Stimulated activated naive CD4-positive, alpha-beta T cell treated with Interleukin-2 at 50 U/mL for 16 hours (primary cell): ENCODE data around the gene KCNIP4.

Experiments
- DNase-seq: peaks from one replicate; lab custom pipeline; 2025; lab: John Stamatoyannopoulos, UW

Gene KCNIP4

DNA sequence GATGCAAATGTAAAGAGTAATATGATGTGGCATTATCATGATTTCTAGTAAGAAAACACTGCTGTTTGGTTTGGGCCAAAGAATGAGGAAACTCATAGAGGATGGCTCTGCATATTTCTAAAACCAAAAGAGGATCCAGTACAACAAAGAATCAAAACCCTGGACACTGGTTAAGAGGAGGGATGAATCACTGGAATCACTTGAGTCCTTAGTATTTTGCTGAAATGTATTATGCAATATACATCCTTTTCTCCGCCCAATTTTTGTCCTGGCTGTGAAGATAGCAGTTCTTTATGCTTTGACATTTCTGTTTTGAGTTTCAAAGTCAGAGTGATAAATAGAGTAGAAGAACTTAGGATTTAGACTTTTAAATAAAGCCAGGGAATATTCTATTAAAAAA is 902.4 kb downstream of the KCNIP4 start:
- no peak for DNase-seq

DNA sequence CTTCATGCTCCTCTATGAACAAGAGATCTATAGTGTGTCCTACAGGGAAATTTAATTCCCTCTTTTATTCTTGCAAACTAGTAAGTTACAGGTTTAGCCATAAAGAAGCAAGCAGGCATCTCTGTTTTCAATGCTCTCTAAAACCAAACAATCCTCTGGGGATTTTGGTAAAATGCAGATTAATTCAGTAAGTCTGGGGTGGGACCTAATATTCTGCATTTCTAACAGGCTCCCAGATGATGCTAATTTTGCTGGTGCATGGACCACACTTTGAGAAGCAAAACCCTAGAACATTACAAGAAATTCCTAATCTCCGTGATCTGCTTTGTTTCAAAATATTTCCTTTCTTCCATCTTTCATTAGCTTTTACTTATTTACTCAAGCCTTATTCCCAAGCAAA is 903.5 kb downstream of the KCNIP4 start:
- no peak for DNase-seq

DNA sequence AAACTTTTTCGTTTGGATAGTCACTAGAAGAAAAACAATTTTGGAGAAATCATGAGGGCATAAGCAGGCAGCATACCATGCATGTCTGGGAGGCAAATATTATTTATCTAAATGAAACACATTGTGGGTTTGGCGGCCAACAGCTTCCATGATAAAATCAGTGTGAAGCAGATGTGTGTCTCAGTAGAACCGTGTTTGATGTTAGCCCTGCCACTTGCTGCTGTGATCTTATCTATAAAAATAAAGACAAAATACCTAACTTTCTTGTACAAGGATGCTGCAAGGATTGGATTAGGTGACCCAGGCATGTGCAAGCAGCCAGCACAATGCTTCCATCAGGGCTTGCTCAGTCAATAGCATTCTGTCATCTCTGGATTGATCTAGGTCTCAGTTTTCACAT is 906.9 kb downstream of the KCNIP4 start:
- no peak for DNase-seq

DNA sequence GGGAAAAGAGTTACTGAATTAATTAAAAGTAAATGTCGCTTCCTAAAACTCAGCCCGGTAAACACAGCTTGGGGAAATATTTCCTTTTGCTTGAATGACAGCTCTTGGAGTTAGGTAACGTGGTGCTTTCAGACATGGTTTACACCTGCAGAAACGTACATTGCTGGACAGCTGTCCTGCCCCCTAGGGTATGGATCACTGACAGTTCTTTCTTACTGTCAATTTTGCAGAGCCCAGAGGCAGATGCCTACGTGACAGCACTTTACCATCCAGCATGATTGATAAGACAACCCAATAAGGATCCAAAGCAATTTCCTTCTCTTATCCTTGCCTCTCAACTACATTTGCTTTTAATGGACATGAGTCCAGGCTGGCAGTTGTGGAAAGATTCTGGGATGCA is 913.8 kb downstream of the KCNIP4 start:
- no peak for DNase-seq

DNA sequence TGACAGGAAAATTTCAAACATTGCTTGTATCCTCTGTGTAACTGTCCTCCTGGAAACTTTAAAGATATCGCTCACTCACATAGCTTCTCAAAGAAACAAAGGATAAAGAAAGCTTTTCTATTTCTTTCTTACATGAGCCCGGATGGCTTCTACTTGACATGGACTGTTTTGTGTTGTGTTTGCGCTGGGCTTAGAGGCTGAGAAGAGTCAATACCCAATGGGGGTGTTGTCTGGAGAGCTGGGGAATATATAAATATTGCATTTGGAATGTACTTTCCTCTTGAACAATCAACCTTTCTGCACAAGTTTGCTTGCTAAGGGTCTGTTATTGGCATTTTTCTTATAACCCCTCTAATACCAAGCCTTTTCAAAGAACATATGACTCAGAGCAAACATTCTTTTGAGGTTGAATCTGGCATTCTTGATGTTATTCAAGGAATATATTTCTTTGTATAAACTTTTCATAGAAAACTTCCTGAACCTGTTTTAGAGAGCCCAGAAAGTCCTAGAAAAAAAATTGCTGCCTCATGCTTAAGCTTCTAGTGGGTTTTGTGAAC is 916.4 kb downstream of the KCNIP4 start:
- DNase-seq: no peak

DNA sequence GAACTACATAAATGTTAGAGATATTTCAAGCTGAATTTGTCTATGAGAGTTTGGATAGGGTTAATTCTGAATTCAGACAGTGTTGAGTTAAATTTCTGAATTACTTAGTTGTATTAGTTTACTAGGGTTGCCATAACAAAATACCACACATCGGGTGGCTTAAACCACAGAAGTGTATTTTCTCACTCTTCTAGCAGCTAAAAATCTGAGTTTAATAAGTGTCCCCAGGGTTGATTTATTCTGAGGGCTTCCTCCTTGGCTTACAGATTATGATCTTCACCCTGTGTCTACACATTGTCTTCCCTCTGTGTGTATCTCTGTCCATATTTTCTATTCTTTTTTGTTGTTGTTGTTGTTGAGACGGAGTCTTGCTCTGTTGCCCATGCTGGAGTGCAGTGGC is 929.8 kb downstream of the KCNIP4 start:
- DNase-seq: no peak

DNA sequence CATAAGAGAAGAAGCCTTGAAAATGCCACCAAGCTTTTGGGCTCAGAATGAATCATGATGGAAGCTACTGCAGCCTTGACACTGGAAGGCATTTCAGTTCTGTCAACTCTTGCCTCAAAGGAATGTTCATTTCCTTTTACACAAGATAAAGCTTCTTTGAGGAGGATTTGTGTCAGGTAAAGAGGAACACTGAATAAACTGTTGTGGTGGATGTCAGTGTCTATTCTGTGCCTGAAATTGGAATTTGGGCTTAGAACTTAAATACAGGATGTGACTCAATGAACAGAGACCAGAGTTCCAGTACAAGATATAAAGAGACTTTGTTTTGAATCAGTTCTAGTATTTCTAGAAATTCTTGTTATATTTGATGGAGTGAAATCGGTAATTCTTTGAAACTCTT is 935.1 kb downstream of the KCNIP4 start:
- DNase-seq: no peak

DNA sequence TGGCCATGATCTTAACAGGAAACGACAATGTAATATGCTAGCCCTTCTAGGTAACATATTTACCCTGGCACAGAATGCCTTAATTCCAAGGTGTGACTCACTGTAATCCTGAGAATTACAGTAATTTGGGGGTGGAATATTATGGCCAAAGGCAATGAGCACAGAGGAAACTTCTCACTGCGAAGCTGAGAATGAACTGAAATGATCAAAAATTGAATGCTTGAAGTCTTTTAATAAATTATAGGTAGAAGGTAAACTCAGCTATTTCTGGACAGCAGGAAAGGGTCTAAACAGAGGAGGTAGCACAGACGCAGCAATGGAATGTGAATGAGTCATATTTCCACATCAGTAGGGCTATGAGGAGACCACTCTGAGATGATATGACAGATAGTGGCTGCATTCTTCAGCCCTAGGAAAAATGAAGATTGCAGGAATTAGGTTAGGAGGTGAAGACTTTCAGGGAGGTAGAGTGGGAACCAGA is 935.7 kb downstream of the KCNIP4 start:
- no peak for DNase-seq

DNA sequence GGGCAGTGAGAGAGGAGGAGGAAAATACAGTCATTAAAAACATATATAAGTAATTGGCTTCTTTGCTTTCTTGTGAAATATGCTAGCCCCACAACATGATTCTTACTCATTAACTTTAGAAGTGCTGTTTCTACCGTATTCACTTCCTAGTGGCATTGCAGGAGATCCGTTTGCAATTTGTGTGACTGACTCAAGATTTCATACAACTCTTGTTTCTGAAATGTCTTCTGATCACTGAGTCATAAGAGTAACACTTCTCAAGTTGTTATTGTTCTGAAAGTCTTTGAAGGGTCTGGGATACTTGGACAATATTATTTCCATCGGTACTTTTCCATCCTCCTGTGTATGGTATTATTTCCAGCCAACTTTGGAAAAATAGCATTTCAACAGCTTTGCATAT is 937.5 kb downstream of the KCNIP4 start:
- DNase-seq: no peak

DNA sequence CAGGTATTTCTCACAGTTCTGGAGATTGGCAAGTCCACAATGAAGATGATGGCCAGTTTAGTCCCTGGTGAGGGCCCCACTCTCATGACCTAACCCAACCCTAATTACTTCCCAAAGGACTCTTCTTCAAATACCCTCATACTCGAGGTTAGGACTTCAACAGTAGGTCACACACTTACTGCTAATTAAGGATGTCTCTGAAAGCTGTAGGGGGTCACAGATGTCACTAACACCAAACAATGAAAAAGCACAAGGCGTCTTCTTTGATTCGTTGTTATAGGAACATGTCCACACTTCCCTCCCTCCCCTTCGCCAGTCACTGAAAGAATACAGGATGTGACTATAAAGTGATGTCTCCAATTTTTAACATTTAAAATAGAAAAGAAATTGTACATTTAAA is 938.6 kb downstream of the KCNIP4 start:
- no peak for DNase-seq

DNA sequence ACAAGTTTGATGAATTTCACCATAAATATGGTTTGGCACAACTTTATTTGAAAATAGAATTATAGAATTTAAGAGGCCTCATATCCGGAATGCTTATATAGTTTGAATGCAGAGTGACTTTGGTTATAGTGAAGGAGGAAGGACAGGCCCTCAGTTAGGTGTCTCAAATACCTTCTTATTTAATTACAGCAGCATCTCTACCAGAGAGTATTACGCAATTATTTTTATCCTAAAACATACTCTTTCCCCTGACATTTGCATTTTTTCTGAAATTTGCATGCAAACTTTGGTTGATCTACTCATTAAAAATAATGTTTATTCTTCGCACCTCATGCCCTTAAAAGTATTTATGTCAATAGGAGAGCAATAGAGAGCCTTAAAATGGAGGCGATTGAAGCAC is 942.9 kb downstream of the KCNIP4 start:
- DNase-seq: no peak

DNA sequence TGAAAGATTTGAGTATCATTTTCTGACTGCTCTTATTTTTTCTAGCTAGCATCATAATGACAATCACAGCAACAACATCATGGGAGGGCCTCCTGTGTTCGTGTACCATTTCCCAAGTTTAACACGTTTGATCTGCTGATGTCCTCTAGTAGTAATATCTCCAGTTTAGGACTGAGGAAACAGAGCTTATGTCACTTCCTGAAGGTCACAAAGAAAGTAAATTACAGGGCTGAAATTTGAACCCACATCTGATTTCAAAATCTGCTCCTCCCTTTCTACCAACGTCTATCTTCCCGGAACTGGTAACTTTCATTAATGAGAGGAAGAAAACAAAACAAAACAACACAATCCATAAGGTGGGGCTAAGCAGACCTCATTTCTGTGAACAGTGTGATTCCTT is 945.6 kb downstream of the KCNIP4 start:
- DNase-seq: no peak

DNA sequence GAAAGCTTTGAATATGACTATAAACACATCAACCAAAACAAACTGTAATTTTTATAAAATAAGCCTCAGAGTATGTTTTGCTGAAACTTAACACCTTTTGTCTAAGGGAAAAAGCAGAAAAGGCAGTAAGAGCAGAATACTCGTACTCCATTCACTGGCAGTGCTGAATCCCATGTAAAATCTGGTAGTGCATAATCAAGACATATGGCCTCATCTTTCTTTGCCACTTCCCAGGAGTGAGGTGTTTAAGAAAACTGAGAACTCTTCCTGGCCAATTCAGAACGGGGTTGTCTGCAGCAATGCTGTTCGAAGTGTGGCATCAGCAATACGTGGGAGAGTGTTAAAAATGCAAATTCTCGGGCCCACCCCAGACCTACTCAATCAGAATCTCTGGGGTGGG is 946.3 kb downstream of the KCNIP4 start:
- DNase-seq: no peak

DNA sequence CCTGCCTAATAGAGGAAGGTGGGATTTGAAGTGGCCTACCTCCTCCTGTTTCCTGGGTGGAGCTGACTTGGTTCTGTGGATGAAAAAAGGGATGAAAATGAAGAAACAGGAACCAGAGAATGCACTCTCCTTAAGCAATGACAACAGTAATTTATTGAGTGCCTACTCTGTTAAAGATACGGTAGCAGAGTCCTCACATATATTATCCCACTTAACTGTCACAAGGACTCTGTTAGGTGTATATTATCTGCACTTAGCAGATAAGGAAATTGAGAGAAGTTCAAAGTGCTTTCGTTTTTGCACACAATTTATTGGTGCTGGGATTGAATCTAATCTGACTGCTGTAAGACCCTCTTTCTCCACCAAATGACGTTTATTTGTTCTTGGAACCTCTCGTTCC is 947.1 kb downstream of the KCNIP4 start:
- no peak for DNase-seq

DNA sequence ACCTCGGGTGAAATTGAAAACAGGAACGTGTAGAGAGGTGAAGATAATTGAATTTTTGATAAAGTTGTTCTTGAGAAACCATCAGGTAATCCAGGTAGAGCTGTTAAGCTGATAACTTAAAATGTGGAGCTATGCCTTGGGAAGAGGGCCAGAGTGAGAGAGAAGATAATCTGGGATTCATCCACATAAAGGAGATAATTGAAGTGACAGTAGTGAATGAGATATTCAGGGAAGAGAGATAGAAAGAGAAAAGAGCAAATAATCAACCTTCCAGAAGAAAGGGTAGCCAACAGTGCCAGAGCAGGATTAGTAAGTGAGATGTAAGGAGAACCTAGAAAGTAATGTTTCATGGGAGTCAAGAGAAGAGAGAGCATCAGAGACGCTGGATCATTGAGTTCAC is 950.7 kb downstream of the KCNIP4 start:
- DNase-seq: no peak

DNA sequence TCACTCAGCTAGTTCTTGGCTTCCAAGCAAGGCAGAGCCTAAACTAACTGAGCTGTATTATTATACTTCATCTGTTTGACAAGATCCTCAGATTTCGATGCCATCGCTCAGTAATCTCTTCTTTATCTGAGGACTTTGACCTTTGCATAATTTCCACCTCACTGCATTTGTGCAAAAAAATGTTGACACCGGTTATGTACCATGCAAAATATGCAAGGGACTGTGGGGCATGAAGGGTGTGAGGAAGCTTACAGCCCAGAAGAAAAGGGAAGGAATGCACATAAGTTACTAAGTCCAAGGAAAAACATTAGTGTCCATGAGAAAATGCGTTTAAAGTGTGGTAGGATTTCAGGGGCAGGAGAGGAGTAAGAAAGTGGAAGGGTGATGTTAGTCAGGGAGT is 953.0 kb downstream of the KCNIP4 start:
- no peak for DNase-seq

DNA sequence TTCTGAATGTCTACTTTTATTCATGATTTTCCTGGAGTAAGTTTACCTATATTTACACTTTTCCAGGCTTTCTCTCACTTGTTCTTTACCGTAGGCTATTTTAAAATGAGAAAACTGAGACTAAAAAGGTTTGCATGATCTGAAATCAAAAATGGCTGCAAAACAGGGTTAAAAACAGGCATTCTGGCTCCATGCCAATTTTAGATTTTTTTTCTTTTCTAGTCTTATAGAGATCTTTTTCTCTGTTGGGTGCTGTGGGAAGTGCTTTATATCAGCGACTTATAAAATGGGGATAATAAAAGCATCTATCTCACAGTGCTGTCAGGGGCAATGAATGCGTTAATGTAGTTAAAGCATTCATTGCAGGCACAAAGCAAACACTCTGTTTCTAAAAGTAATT is 953.6 kb downstream of the KCNIP4 start:
- DNase-seq: no peak

DNA sequence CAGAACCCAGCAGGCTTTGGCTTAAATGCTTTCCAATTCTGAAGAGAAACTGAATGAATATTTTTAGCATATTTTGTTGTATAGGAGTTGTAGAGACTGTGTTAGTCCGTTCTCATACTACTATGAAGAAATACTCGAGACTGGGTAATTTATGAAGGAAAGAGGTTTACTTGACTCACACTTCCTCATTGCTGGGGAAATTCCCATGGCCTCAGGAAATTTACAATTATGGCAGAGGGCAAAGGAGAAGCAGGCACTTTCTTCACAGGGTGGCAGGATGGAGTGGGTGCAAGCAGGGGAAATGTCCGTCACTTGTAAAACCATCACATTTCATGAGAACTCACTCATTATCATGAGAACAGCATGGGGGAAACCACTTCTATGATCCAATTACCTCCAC is 956.6 kb downstream of the KCNIP4 start:
- no peak for DNase-seq

DNA sequence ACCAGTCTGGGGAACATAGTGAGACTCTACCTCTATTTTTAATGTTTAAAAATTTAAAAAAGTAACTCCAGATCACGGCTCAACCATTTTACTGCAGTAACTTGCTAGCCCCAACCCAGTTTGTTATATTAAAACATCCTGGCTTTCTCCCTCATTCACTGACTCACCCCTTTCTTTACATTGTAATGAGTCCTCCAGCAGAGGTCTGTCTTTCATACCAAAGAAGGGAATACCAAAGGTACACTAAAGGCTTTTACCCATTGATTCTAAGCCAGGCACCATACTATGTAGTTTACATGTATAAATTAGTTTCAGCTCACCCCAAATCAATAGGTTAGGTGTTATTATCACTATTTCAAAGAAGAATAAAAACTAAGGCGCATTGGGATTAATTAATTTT is 961.4 kb downstream of the KCNIP4 start:
- DNase-seq: no peak

DNA sequence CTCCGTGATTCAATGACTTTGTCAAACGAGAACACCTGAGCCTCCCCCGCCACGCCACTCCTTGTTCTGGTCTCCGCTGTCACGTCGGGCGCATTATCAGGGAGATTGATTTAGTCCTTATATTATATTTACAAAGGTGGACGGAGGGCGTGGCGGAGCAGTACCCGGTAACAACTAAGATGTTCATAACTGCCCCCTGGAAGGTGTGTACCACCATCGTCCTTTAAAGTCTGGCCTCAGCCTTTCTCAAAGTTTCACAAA is 964.1 kb downstream of the KCNIP4 start:
- DNase-seq: no peak

DNA sequence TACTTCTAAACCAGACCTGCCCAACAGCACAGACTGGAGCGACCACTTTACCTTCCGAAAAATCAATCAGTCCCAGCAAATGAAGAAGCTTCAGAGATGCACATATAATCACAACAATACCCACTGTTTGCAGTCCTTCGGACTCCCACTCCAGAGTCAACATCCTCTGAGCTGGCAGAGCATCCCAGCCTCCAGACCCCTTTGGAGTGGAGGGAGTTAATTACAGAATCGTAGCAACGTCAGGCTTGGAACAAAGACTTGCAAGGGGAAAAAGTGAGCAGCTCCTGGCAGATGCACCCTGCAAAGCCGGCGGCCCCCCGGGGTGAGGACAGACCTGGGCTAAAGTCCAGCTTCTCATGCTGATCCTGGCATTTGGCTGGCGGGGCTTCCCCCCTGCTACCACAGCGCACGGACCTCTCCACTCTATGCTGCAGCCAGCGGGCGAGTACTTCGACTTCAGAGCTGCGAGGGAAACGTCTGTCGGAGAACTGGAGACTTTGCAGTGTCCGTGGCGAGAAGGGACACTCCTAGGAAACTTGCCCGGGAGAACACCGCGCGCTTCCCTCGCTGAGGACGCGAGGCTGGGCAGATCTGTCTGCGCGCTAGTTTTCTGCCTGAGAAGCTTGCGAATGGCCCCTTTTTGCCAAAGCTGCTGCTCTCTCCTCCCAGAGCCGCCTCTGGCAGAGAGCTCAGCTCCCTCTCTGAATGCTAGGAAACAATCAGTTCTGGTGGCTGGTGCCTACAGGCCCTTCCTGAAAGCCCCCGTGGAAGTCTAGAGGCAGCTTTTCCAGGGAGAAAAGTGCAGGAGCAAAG is 964.6 kb downstream of the KCNIP4 start:
- no peak for DNase-seq

DNA sequence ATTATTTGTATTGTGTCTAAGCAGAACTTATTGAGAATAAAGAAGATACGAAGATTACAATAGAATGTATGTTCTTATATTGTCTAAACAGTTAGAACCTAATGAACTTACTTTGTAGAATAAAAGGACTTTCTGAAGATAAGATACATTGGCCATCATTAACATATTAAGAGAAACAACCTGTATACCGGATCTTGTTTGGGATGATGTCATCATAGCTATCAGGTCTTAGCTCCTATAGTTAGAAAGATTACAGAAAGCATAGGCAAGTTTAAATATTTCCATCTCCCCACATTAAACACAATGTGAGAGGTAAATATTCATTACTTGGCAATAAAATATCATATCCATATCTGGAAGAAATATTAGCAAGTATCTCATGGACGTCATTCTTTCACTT is 966.0 kb downstream of the KCNIP4 start:
- DNase-seq: no peak

DNA sequence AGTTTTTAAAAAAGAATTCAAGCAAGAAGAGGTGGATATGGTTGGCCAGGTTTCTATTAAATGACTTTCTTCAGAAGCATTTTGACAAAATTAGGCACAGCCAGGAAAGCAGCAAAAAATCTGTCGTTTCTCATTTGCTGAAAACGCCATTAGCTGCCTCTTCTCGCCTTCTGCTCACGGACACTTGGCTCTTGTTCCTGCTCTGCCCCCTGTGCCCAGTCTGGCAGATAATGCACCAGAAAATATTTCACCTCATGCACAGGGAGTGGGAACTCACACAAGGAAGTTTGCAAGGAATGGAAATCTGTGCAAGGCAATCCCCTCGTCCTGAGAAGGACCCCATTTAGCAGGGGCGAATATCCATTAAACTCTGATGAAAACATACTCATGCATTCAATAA is 988.3 kb downstream of the KCNIP4 start:
- no peak for DNase-seq

DNA sequence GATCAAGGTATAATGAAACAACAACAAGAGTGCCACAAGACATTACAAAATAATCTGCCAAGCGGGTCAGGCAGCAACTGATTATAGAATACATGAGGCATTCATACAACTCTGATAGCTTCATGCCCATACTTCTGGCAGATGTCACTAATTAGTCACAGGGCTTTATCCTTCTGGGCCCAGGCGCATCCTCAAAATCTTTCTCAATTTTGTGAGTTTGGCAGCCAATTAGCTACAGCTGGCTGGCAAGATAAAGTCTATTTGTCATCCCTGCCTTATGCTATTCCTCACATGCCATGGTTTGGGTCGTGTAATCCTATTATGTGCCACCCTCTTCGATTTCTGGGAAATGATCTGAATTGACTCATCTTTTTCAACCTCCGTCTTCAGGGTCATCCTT is 994.0 kb downstream of the KCNIP4 start:
- DNase-seq: no peak
